GM18508 (cell line): ENCODE results near the gene PNPLA1.

Experiments used
- ATAC-seq: cut with Tn5 transposase; IDR thresholded peaks from one replicate; pipeline ENCODE4 v1.9.1; 2021; ENCODE audit warnings: moderate number of reproducible peaks; ENCODE audit not compliant: insufficient read depth, unreplicated experiment

PNPLA1 gene

GRCh38 chr6:36283608-36284007 lies 13.7 kb downstream of the PNPLA1 start:
- no peak for ATAC-seq

- no peak for ATAC-seq
These were observed 14.5 kb downstream of the PNPLA1 start for GRCh38 chr6:36284359-36284758.

- no peak for ATAC-seq
These were observed 15.4 kb downstream of the PNPLA1 start for GRCh38 chr6:36285187-36285671.

- ATAC-seq, result no peak
These were observed 15.9 kb downstream of the PNPLA1 start for GRCh38 chr6:36285797-36286196.

GRCh38 chr6:36286858-36287257 lies 17.0 kb downstream of the PNPLA1 start:
- no peak for ATAC-seq

- no peak for ATAC-seq
These were observed 19.5 kb downstream of the PNPLA1 start for GRCh38 chr6:36289281-36289878.

GRCh38 chr6:36290668-36291620 lies 21.1 kb downstream of the PNPLA1 start:
- ATAC-seq, result no peak

GRCh38 chr6:36292170-36292569 lies 22.3 kb downstream of the PNPLA1 start:
- no peak for ATAC-seq

- ATAC-seq, result no peak
These were observed 26.4 kb downstream of the PNPLA1 start for GRCh38 chr6:36296240-36296639.

GRCh38 chr6:36297051-36297450 lies 27.2 kb downstream of the PNPLA1 start:
- no peak for ATAC-seq

- no peak for ATAC-seq
These were observed 27.7 kb downstream of the PNPLA1 start for GRCh38 chr6:36297511-36297910.

GRCh38 chr6:36298027-36298426 lies 28.2 kb downstream of the PNPLA1 start:
- ATAC-seq, result no peak

- no peak for ATAC-seq
These were observed 31.3 kb downstream of the PNPLA1 start for GRCh38 chr6:36301085-36301658.

- no peak for ATAC-seq
These were observed 31.9 kb downstream of the PNPLA1 start for GRCh38 chr6:36301781-36302180.

- no peak for ATAC-seq
These were observed 32.5 kb downstream of the PNPLA1 start for GRCh38 chr6:36302227-36302976.

GRCh38 chr6:36305885-36306284 lies 36.0 kb downstream of the PNPLA1 start:
- ATAC-seq, result no peak

GRCh38 chr6:36306375-36306774 lies 36.5 kb downstream of the PNPLA1 start:
- no peak for ATAC-seq

GRCh38 chr6:36308514-36308913 lies 38.7 kb downstream of the PNPLA1 start:
- ATAC-seq, result no peak

GRCh38 chr6:36309203-36309602 lies 39.3 kb downstream of the PNPLA1 start:
- ATAC-seq, result no peak

- no peak for ATAC-seq
These were observed 40.0 kb downstream of the PNPLA1 start for GRCh38 chr6:36309900-36310299.
